ENCODE data around the gene PARVG. TPM values are rescaled to one million over a fixed set of nuclear protein-coding genes. Genes with fewer than 3 reads are reported as not detected.

Gene PARVG
- total RNA-seq, 1 donor from 2014 or later = 0.23 TPM

GRCh38 chr22:44175676-44176075, 5.0 kb upstream of the PARVG start:
- Histone ChIP-seq H2AFZ (ENCODE audit: low read depth, low read length) (no peak overlapping the region), H3K27me3 (ENCODE audit: insufficient read depth, low read length) (peaks cover 11% of the 10 kb centered on the region), H3K4me3 (ENCODE audit: insufficient read depth, low read depth, low read length) (no peak overlapping the region), H3K36me3 (ENCODE audit: insufficient read depth, low read length) (no peaks in the 10 kb centered on the region), H3K9ac (ENCODE audit: low read length) (no peak overlapping the region), H3K4me2 (ENCODE audit: low read length) (no peak overlapping the region), H3K79me2 (ENCODE audit: insufficient read depth, low read length) (no peaks in the 10 kb centered on the region), H3K9me3 (ENCODE audit: insufficient read depth, low read depth, low read length) (no peaks in the 10 kb centered on the region), H3K27ac (ENCODE audit: low read depth, low read length) (no peak overlapping the region), H3K4me1 (ENCODE audit: insufficient read depth, low read length) (peaks cover 4% of the 10 kb centered on the region), H4K20me1 (ENCODE audit: insufficient read depth, low read length) (no peaks in the 10 kb centered on the region)
- Mint-ChIP-seq H3K4me1 (ENCODE audit: low read depth, unreplicated experiment) (peaks cover 6% of the 10 kb centered on the region), H3K9me3 (ENCODE audit: unreplicated experiment) (no peaks in the 10 kb centered on the region), H3K27me3 (ENCODE audit: low read depth, unreplicated experiment) (peaks cover 23% of the 10 kb centered on the region), H3K27ac (ENCODE audit: unreplicated experiment) (no peak overlapping the region), H3K4me3 (ENCODE audit: unreplicated experiment) (no peak overlapping the region), H3K36me3 (ENCODE audit: low read depth, unreplicated experiment) (no peaks in the 10 kb centered on the region)
- no peak for TF ChIP-seq EZH2 (IDR thresholded peaks at IDR 0.05; ENCODE audit: insufficient read depth, low read length)
- TF ChIP-seq CTCF (IDR thresholded peaks at IDR 0.05; ENCODE audit: insufficient read depth, low read depth, low read length) = no peak
- FAIRE-seq (no peak), DNase-seq (ENCODE audit: low read depth) (no peak)

DNA sequence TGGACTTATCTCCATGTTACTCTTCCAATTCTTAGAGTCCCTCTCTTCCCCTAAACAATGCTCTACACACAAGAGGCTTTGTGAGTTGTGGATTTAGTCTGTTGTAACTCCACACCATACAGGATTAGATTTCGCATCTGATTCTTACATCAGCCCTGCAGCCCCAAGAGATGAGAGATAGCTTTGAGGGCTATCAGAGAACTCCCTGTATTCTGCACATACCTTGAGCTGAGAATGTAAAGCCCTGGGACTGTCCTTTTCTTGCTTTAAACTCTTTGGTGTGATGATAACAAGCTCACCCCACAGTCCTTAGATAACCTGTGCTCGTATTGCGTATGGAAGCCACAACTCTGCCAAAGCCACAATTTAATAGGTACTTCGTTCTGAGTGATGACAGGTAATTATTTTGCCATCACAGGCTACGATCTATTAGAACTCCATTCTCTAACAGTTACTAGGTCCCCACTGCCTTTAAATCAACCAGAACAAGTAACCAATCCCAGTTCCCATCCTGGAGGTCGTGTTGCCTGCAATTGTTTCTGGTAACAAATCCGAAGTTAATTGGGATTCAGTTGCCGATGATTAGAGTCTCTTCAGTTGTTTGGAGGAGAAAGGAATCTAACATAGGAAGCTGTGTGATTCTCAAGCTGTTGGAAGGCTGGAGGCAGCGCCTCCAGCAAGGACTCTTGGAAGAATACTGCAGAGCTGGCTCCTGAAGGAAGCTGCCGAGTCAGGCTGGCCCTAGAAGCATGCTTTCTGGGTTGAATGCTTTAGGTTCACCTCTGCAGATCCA, 1.3 kb upstream of the PARVG start:
- Histone ChIP-seq H3K27me3 (ENCODE audit: insufficient read depth, low read length) (peaks cover 20% of the 10 kb centered on the region), H3K36me3 (ENCODE audit: insufficient read depth, low read length) (no peaks in the 10 kb centered on the region), H3K9me3 (ENCODE audit: insufficient read depth, low read depth, low read length) (no peaks in the 10 kb centered on the region), H3K79me2 (ENCODE audit: insufficient read depth, low read length) (no peaks in the 10 kb centered on the region), H3K9ac (ENCODE audit: low read length) (no peak overlapping the region), H3K4me1 (ENCODE audit: insufficient read depth, low read length) (no peaks in the 10 kb centered on the region), H3K4me2 (ENCODE audit: low read length) (no peak overlapping the region), H4K20me1 (ENCODE audit: insufficient read depth, low read length) (no peaks in the 10 kb centered on the region), H3K4me3 (ENCODE audit: insufficient read depth, low read depth, low read length) (no peak overlapping the region), H3K27ac (ENCODE audit: low read depth, low read length) (no peak overlapping the region), H2AFZ (ENCODE audit: low read depth, low read length) (no peak overlapping the region)
- peaks cover 13% of the 10 kb centered on the region for H3K4me1 Mint-ChIP-seq (ENCODE audit: low read depth, unreplicated experiment)
- no peak overlapping the region for H3K4me3 Mint-ChIP-seq (ENCODE audit: unreplicated experiment)
- peaks cover 13% of the 10 kb centered on the region for H3K27me3 Mint-ChIP-seq (ENCODE audit: low read depth, unreplicated experiment)
- FAIRE-seq (no peak), DNase-seq (ENCODE audit: low read depth) (no peak)
- no peaks in the 10 kb centered on the region for H3K9me3 Mint-ChIP-seq (ENCODE audit: unreplicated experiment)
- no peaks in the 10 kb centered on the region for H3K36me3 Mint-ChIP-seq (ENCODE audit: low read depth, unreplicated experiment)
- no peak overlapping the region for H3K27ac Mint-ChIP-seq (ENCODE audit: unreplicated experiment)
- TF ChIP-seq EZH2 (IDR thresholded peaks at IDR 0.05; ENCODE audit: insufficient read depth, low read length) (no peak), CTCF (IDR thresholded peaks at IDR 0.05; ENCODE audit: insufficient read depth, low read depth, low read length) (no peak)
